HG03095 (cell line): Measurements from ENCODE around the gene PIAS4.
"Not testable (repeated sequence)": the region's sequence is repeated elsewhere in the genome, so short reads cannot be mapped to it uniquely, and the experiment has no call there.

Experiments
- ATAC-seq: cut with Tn5 transposase; IDR thresholded peaks from one replicate; pipeline ENCODE4 v1.9.1; 2021; ENCODE audit warnings: moderate library complexity; ENCODE audit not compliant: unreplicated experiment

PIAS4 gene, protein sequence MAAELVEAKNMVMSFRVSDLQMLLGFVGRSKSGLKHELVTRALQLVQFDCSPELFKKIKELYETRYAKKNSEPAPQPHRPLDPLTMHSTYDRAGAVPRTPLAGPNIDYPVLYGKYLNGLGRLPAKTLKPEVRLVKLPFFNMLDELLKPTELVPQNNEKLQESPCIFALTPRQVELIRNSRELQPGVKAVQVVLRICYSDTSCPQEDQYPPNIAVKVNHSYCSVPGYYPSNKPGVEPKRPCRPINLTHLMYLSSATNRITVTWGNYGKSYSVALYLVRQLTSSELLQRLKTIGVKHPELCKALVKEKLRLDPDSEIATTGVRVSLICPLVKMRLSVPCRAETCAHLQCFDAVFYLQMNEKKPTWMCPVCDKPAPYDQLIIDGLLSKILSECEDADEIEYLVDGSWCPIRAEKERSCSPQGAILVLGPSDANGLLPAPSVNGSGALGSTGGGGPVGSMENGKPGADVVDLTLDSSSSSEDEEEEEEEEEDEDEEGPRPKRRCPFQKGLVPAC

DNA sequence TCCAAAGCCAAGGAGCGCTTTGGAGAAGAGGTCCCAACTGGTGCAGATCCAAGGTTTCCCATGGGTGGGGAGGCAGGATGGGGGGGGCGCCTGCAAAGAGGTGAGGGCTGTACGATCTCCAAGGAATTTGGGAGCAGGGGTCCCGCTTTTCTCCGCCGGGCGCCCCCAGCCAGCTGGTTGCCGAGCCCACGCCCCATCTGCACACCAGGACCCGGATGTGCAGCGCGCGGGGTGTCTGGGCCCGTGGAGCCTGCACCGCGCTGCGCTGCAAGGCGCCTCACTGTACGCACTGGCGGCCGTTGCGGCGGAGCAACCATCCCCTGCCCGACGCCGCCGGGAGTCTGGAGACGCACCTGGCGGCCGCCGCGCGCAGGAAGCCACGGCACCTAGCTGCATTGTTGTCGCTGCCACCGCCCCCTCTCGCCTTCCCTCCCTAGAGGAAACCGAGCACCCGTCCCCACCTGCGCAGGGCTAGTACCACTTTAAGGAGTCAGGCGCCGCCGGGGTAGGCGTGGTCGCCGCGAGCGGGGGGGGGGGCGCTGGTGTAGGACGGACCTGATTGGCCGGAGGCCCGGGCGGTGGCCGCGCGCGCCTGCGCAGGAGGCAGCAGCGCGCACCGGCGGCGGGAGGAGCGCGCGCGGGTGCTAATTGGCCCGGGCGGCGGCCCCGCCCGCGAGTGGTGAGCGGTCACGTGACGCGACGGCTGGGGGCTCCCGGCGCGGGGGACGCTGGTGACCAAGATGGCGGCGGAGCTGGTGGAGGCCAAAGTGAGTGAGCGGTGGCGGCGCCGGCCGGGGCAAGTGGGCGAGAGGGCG lies at the start of gene PIAS4:
Gene PIAS4, plus strand, starts transcription at position 716 of the 815 bp plus-strand sequence. Its CDS starts 25 bp downstream, at position 741.
- peak; percentile 68 for ATAC-seq

DNA sequence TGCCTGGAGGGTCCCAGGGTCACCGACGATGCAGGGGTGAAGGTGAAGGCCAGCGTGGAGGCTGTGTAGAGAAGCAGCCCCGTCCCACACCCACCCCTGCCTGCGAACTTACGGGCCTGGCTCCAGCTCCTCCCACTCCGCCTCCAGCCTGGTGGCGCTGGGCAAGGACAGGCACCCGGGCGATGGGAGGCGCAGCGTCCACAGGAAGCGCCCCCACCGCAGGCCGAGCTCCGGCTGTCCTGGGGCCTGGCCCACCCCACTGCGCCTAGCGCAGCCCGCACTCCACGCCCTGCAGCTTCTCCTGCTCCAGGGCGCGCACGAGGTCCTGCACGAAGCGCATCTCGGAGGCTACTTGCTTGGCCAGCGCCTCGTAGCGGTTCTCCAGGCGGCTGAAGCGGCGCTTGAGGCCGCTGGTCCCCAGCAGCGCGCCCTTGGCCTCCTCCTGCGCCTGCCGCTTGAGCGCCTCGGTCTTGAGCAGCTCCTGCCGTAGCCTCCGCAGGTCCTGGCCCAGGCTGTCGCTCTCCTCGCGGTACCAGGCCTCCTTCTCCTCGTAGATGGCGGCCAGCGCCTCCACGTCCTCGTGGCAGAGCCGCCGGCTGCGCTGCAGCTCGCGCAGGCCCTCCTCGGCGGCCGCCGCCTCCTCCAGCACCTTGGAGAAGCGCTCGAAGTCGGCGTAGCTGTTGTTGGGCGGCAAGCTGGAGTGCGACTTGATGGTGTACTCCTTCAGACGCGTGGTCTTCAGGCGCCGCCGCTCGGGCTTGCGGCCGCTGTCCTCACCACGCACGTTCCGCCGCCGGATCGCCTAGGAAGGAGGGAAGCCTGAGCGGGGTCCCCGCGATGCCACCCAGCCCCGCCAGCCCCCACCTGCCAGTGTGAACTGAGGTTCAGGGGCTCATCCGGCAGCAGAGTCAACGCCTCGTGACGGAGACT lies 48.4 kb upstream of the PIAS4 start:
- ATAC-seq: no peak

DNA sequence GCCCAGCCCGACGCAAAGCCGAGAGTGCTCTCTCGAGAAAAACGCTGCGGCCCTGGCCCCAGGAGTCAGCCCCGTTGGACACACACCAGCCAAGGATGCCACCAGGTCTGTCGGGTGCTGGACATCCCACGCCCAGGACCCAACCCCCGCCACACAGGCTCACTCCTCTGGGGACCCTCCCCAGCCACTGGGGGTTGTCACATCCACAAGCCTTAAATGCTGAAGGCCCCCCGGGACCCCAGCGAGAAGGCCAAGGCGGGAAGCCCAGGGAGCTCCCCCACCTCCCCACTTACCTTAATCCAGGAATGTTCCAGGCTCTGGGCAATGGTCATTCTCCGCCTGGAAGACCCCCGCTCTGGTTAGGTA lies 47.8 kb upstream of the PIAS4 start:
- ATAC-seq: no peak

DNA sequence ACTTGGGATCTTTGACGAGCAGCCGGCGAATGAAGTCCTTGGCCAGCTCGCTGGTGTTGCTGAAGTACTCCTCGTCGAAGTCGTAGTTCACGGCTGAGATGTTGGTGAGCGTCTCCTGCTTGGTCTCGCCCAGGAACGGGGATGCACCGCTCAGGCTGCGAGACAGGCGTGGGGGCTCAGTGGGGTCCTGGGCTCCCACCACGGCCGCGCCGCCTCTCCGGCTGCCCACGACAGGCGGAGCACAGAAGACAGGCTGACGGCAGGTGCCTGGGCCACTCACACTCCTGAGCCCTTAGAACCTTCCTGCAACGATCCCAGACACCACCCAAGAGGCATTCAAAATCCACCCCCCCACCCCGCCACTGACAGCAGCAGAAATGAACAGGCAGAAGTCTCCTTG lies 46.5 kb upstream of the PIAS4 start:
- ATAC-seq: no peak

DNA sequence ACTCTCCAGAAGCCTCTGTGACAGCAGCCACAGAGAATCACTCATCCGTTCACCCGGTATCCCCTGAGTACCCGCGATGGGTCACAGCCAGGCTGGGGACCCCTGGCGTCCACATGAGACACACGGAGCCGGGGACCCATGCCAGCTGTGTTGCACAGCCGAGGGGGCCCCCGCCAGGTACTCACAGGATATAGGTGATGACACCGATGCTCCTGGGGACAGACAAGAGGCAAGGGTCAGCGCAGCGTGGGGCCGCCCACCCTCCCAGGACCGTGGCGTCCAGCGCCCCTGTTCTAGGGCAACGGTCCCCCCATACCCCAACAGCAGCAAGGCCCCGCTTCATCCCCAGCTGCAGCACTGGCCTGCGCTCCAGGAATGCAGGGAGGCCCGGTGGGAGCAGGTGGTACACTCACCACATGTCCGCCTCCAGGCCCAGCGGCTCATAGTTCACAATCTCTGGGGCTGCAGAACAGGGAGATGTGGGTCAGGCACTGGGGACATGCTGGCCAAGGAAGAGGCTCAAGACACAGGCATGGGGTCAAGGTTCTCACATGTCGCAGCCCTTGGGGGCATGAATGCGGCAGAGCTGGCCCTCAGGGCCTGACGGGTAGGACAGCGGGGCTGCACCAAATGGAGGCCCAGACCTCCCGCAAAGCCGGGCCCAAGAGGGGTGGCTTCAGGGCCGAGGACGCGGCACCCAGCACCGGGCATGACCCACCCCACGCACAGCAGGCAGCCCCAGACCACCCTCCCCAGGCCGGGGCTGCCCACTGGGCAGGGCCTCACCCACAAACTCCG lies 43.9 kb upstream of the PIAS4 start:
- no peak for ATAC-seq

DNA sequence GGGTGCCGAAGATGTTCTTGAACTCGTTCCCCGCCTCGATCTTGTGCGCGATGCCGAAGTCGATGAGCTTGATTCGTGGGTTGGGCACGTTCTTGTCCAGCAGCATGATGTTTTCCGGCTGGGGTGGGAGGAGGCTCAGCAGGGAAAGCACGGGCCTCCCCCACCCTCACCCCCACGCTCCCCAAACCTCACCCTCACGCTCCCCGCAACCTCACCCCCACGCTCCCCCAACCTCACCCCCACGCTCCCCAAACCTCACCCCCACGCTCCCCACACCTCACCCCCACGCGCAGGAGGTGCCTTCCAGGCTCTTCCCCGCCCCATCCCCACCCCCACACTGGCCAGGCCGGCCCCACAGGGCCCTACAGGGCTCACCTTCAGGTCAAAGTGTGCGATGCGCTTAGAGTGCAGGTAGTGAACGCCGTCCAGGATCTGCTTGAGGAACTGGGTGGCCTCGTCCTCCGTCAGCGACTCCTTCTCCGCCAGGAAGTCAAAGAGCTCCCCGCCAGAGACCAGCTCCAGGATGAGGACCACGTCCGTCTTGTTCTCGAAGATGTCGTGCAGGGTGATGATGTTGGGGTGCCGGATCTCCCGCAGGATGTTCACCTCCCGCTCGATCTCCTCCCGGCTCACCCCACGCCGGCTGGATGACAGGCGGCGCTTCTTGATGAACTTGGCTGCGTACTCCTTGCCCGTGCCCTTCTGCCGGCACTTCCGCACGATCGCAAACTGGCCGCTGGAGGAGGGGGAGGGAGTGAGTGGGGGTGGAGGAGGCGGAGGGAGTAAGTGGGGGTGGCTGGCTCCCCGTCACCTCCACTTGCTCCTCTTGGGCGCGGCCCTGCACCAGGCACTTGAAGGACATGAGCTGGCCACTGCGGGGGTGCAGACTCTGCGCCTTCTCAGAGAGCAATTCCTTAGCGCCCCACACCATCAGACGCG lies 43.0 kb upstream of the PIAS4 start:
- ATAC-seq: no peak

DNA sequence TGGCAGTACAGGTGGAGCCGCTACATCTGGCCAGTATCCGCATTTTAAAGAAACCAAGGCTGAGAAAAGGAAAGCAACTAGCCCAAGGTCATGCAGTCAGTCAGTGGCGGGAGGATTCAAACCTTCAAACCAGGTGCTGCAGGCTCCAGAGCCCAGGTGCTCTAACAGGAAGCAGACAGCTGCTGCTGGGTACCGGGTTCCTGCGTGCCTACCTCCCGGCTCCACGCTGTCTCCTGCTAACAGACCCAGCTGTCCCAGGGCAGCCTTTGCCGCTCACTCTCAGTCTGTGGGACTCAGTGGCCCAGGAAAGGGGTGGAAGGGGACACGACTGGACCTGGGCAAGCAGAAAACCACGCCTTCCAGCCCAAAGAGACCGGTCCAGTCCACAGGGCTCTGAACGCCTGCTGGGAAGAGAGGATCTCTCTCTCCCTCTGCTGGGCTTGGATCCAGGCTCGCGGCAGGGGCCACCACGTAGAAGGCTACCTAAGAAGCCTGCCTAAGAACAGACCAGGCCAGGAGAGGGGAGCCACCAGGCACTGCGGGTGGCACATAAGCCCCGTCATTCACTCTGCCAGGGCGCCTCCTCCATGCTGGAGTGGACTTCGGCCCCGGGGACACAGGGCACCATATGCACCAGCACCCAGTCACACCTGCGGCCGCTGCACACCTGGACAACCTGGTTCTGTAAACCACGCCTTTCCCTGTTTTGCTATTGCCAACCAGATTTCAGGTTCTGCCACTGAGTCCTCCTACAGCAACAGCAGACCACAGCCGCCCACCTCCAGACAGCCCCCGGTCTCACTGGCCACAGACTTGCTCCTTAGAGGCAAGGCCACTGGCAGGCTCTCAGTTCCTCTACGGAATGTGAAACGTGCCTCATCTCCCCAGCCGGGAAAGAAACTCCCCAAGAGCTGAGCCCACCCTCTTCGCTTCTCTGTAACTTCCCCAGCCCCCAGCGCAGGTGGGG lies 41.2 kb upstream of the PIAS4 start:
- ATAC-seq: no peak

DNA sequence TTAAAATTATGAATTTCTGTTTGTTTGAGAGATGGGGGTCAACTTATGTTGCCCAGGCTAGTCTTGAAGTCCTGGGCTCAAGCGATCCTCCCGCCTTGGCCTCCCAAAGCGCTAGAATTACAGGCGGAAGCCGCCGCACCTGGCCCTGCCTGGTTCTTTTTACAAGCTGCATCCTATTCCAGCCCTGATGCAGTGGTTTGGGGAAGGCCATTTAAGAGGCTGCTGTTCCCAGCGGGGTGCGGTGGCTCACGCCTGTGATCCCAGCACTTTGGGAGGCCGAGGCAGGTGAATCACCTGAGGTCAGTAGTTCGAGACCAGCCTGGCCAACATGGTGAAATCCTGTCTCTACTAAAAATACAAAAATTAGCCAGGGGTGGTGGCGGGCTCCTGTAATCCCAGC lies 39.6 kb upstream of the PIAS4 start:
- not testable (repeated sequence) for ATAC-seq

DNA sequence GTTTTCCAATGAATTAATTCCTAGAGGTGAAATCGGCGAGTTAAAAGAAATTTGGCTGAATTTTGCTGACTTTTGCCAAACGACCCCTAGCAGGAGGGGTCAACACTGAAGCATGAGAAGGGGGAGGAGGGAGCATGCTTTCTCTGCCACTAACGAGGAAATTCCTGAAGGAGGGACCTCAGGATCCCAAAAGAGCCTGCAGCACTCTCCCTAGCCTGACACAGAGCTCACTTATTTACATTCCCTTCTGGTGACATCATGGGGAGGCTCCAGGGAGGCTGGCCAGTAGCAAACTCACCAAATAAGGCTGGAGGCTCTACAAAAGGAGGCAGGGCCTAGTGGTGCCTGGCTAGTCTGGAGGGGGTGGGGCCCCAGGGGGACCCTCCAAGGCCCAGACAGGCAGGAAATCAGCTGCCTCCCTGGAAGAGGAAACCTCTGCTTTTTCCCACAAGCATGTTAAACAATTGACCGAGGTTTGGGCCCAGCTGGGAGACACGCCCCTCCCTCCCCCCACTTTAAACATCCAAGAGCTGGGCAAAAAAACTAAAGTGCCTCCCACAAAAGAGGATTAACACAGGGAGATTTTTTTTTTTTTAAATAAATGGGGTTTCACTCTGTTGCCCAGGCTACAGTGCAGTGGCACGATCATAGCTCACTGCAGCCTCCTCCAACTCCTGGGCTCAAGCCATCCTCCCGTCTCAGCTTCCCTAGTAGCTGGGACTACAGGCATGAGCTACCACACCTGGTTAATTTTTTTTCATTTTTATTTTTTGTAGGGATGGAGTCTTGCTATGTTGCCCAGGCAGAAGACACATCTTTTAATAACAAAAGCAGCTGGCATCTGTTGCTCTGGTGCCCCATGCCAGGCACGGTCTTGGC lies 38.7 kb upstream of the PIAS4 start:
- no peak for ATAC-seq

DNA sequence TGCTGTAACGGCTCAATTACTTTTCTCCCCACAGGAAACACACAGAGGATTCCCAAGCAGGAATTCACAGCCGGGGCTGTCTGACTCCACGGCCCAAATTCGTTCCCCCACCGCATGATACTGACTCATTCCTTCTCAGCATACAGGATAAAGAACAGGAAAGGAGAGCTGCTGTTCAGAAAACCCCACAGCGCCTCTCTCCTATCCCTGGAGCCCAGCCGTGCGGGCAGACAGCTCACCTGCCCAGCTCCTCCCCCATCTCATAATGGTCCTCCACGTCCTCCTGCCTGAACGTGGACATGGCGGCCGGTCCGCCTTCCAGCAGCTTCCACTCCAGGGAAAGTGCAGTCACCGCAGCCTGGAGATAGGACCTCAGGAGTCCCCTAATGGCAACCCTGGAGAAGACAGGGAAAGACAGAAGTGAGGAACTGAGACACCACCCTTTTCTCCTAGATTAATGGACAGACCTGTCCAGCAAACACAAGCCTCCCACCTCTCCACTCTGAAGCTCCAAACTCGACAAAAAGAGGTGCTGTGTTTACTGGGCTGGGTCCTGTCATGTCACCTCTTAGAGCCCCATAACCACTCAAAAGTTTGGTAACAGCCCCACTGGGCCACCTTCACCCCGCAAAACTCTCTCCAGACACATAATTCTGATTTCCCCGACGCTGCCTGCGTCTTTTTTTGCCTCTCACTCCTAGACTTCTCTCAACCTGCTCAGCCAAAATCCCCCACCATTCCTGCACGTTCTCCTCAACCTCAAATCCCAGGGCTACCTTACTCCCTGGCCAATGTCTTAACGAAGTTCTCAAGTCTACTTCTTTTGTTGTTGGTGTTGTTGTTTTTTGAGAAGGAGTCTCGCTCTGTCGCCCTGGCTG lies 37.9 kb upstream of the PIAS4 start:
- ATAC-seq: no peak

DNA sequence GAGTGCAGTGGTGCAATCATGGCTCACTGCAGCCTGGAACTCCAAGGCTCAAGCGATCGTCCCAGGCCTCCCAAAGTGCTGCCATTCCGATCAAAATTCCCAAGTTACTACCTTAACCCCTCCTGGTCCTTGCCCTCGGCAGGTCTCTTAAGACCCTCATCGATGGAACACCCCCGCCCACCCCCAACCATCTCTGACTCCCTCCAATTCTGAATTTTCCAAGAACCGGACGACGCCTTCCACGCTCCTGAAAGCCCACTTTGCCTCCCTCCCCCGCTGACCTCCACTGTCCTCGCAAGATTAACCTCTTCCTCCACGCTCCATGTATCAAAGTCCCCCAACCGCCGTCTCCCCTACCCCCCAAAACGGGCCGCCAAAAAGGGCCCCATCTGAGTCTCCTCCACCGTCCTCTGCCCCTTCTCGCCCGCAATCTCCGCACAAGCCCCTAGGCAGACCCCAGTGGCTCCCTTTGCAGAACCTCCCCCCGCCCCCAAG lies 37.2 kb upstream of the PIAS4 start:
- no peak for ATAC-seq

DNA sequence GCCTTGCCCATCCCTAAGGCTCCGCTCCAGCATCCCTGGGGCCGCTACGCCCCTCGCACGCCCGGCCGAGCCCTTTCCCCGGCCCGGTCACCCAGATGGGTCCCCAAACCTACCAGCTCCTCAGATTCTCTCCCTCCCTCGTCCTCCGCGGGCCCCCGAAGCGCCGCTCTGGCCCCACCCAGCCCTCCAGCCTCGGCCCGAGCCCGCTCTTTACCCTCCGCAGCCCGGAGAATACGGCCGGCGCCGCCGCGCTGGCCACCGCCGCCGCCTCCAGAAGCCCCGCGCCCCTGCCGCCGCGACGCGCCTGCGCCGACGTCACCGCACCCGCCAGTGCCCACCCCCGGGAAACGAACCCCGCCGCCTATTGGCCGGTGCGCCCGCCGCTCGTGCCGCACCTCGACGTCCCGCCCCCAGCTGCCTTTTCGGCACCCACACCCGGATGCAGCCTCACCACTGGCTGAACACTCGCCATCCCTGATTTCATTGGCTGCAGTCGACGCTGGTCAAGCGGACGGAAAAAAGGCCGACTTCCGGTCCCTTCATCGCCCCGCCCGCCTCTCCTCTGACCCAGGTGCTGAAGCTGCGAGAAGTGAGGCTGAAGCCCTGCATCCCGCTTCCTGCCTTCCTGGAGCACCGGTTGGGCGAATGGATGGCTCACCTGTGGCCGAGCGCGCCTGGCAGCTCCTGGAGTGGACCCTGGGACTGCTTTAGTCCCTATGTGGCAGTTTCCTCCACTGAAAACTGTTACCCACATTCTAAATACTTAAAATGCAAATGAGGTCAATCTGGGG lies 36.5 kb upstream of the PIAS4 start, which contains the start of gene DAPK3:
Gene DAPK3, minus strand, starts transcription at position 292 of the 791 bp plus-strand sequence. CDS start 1,364 bp downstream, outside the sequence.
- peak; percentile 91 for ATAC-seq

DNA sequence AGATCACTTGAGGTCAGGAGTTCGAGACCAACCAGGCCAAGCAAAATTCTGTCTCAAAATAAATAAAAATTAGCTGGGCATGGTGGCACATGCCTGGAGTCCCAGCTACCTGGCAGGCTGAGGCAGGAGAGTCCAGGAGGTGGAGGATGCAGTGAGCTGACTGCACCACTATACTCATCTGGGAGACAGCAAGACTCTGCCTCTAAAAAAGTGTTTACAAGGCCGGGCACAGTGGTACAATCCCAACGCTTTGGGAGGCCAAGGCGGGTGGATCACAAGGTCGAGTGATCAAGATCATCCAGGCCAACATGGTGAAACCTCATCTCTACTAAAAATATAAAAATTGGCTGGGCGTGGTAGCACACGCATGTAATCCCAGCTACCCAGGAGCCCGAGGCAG lies 32.4 kb upstream of the PIAS4 start:
- no peak for ATAC-seq

DNA sequence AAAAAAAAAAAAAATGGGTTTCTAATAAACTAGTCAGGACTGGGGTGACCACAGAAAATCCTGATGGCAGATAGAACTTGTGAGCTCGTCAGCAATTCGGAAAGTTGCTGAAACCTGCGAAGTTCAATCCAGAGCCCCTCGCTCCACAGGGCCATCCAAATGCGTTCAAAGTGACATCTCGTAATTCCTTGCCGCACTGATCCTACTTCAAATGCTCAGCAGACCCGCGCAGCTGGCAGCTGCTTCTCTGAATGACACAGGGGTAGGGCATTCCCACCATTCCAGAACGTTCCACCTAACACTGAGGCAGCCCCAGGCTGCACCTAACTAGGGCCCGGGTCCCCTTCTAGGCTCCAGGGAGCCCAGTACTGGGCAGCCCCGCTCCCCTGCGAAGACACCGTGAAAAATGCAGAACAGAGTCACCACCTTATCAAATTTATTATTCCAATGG lies 31.9 kb upstream of the PIAS4 start:
- no peak for ATAC-seq
